ENCODE results near the gene PRKCQ.

PRKCQ gene

DNA sequence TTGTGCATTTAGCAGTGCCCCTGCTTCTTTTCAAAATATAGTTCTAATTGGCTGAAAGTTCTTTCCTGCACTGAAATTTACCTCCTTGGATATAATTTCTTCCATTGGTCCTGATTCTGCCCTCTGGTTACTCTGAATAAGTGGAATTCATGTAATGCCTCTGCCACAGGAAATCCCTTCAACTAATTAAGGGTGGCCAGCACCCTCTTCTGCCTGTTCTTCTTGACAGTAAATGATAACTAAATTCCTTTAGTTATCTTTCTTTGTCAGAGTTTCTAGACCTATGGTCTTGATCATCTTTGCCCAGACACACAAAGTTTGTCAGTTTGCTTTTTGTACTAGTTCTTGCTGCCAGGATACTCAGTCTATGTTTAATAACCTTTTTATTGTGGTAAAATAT, 40.2 kb downstream of the PRKCQ start:
- no peaks in the 10 kb centered on the region for H3F3A ChIP-seq (ENCODE audit: insufficient read depth)
- H3K9me2 ChIP-seq (replicated peaks; ENCODE audit: insufficient read depth, low read length): no peaks in the 10 kb centered on the region
- H4K20me1 ChIP-seq (ENCODE audit: low read depth, low read length): no peaks in the 10 kb centered on the region
- H3K27ac ChIP-seq (ENCODE audit: low read depth, low read length): no peak overlapping the region
- H3K36me3 ChIP-seq (ENCODE audit: low read length): no peaks in the 10 kb centered on the region
- H3K4me2 ChIP-seq (ENCODE audit: low read depth, low read length, poor library complexity, severe bottlenecking): no peak overlapping the region
- no peak for TF ChIP-seq EZH2phosphoT487 (conservative IDR thresholded peaks at IDR 0.05; ENCODE audit: low read length)
- no peak for TF ChIP-seq CTCF (IDR thresholded peaks at IDR 0.05; ENCODE audit: insufficient read depth, low read length, poor library complexity, severe bottlenecking)
- H3K79me2 ChIP-seq (ENCODE audit: insufficient read depth, low read length): no peaks in the 10 kb centered on the region
- no peaks in the 10 kb centered on the region for H3K27me3 ChIP-seq (ENCODE audit: low read length)
- no peak overlapping the region for H2AFZ ChIP-seq (ENCODE audit: low read depth, low read length, severe bottlenecking)
- no peak overlapping the region for H3K9ac ChIP-seq (ENCODE audit: low read length)
- no peak overlapping the region for H3K4me3 ChIP-seq (ENCODE audit: insufficient read depth, low read length, poor library complexity, severe bottlenecking)
- H3K9me3 ChIP-seq (ENCODE audit: insufficient read depth, low read length): no peaks in the 10 kb centered on the region

DNA sequence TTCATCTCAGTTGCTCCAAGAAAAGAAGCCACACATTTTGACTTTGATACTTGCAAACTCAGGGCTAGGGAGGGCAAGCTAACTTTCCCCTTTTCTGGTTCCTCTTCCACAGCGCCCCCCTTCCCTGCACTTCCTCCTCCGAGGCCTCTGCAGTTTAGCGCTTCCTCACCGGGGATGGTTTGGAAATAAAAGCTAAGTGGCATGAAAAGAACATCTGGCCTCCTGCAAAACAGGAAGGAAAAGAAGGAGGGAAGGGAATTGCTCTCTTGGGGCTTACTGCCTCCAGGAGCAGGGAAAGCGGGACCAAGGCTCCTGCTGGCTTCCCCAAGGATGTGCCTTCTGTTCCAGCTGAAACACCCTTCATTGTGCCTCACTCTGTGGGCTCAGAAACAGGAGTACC, 42.3 kb downstream of the PRKCQ start:
- H3K79me2 ChIP-seq (ENCODE audit: insufficient read depth, low read length): no peaks in the 10 kb centered on the region
- no peak for TF ChIP-seq CTCF (IDR thresholded peaks at IDR 0.05; ENCODE audit: insufficient read depth, low read length, poor library complexity, severe bottlenecking)
- no peak for TF ChIP-seq EZH2phosphoT487 (conservative IDR thresholded peaks at IDR 0.05; ENCODE audit: low read length)

GRCh38 chr10:6536102-6536501, 44.0 kb downstream of the PRKCQ start:
- Histone ChIP-seq H3K9me3 (ENCODE audit: insufficient read depth, low read length) (no peaks in the 10 kb centered on the region), H3K36me3 (ENCODE audit: low read length) (no peaks in the 10 kb centered on the region), H3K79me2 (ENCODE audit: insufficient read depth, low read length) (no peaks in the 10 kb centered on the region), H3K27ac (ENCODE audit: low read depth, low read length) (no peak overlapping the region), H3K4me3 (ENCODE audit: insufficient read depth, low read length, poor library complexity, severe bottlenecking) (no peak overlapping the region), H4K20me1 (ENCODE audit: low read depth, low read length) (no peaks in the 10 kb centered on the region), H3K9me2 (replicated peaks; ENCODE audit: insufficient read depth, low read length) (no peaks in the 10 kb centered on the region), H2AFZ (ENCODE audit: low read depth, low read length, severe bottlenecking) (no peak overlapping the region), H3K4me2 (ENCODE audit: low read depth, low read length, poor library complexity, severe bottlenecking) (no peak overlapping the region), H3K27me3 (ENCODE audit: low read length) (no peaks in the 10 kb centered on the region), H3K9ac (ENCODE audit: low read length) (no peak overlapping the region), H3F3A (ENCODE audit: insufficient read depth) (no peaks in the 10 kb centered on the region)
- TF ChIP-seq EZH2phosphoT487 (conservative IDR thresholded peaks at IDR 0.05; ENCODE audit: low read length) (no peak), CTCF (IDR thresholded peaks at IDR 0.05; ENCODE audit: insufficient read depth, low read length, poor library complexity, severe bottlenecking) (no peak)

More for the DNA sequence above, 42.3 kb downstream of the PRKCQ start:
- H2AFZ ChIP-seq (ENCODE audit: low read depth, low read length, severe bottlenecking): no peak overlapping the region
- no peak overlapping the region for H3K9ac ChIP-seq (ENCODE audit: low read length)
- H3K27ac ChIP-seq (ENCODE audit: low read depth, low read length): no peak overlapping the region
- no peaks in the 10 kb centered on the region for H4K20me1 ChIP-seq (ENCODE audit: low read depth, low read length)
- H3K9me2 ChIP-seq (replicated peaks; ENCODE audit: insufficient read depth, low read length): no peaks in the 10 kb centered on the region
- no peaks in the 10 kb centered on the region for H3K36me3 ChIP-seq (ENCODE audit: low read length)
- H3K27me3 ChIP-seq (ENCODE audit: low read length): no peaks in the 10 kb centered on the region
- no peak overlapping the region for H3K4me2 ChIP-seq (ENCODE audit: low read depth, low read length, poor library complexity, severe bottlenecking)
- H3F3A ChIP-seq (ENCODE audit: insufficient read depth): no peaks in the 10 kb centered on the region
- no peaks in the 10 kb centered on the region for H3K9me3 ChIP-seq (ENCODE audit: insufficient read depth, low read length)
- H3K4me3 ChIP-seq (ENCODE audit: insufficient read depth, low read length, poor library complexity, severe bottlenecking): no peak overlapping the region
